GM13976 (cell line): Measurements from ENCODE around the gene CTDSP2.
A peak's percentile ranks its signal among the peaks of the same experiment; 100 is the strongest.

Source experiments
- DNase-seq: peaks from one replicate; pipeline ENCODE4 v3.0.0; 2012; ENCODE audit warnings: low spot score
- CTCF ChIP-seq: IDR thresholded peaks from 2 replicates; pipeline ENCODE4 v1.5.1; 2012; ENCODE audit warnings: borderline replicate concordance, mild to moderate bottlenecking; ENCODE audit not compliant: insufficient read depth; ENCODE audit errors: extremely low read depth, missing control alignments, control extremely low read depth
- in situ Hi-C: fragments of 300-500 bp; cut with MboI; formaldehyde crosslinking; loops from one replicate; pipeline ENCODE4 v1.12.0; 2022; ENCODE audit warnings: low sequenced_read_pairs, mixed read lengths, inconsistent platforms; ENCODE audit not compliant: unreplicated experiment

The CTDSP2 gene

DNA sequence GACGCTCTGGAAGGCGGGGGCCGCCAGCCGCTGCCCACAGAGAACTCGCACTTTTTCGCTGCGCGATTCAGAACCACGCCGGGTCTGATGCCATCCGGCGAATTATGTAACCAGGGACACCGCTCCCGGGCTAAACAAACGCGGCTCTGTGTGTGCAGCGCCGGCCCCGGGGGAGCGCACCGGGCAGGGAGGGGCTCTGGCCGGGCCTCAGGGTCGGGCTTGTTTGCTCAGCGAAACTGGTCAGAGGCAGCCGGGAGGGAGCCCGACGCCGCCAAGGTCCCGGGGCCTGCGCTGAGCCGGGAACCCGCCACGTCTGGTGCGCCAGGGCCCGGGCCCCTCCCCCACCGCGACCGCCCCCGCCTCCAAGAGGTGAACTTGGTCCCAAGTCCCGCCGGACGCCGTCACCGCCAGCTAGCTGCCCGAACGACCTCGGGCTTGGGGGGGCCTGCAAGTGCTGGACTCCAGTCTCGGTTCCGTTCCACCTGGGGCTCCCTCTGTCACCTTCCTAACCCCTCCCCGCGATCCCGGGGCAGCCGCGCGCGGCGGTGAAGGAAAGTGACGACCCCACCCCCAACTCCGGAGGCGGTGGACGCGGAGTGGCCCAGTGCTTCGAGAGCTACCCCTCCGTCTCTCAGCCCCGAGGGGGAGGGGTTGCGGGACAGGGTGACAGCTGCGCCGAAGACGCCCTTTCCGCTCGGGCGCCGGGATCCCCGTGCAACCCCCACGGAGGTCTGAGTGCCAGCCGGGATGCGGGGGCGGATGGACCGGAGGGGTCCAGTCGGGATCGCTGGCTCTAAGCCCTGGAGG is 848 bp downstream of the CTDSP2 start:
- in situ Hi-C loops, result no loop called here
- DNase-seq, result peak; percentile 80
- no peak for TF ChIP-seq CTCF

DNA sequence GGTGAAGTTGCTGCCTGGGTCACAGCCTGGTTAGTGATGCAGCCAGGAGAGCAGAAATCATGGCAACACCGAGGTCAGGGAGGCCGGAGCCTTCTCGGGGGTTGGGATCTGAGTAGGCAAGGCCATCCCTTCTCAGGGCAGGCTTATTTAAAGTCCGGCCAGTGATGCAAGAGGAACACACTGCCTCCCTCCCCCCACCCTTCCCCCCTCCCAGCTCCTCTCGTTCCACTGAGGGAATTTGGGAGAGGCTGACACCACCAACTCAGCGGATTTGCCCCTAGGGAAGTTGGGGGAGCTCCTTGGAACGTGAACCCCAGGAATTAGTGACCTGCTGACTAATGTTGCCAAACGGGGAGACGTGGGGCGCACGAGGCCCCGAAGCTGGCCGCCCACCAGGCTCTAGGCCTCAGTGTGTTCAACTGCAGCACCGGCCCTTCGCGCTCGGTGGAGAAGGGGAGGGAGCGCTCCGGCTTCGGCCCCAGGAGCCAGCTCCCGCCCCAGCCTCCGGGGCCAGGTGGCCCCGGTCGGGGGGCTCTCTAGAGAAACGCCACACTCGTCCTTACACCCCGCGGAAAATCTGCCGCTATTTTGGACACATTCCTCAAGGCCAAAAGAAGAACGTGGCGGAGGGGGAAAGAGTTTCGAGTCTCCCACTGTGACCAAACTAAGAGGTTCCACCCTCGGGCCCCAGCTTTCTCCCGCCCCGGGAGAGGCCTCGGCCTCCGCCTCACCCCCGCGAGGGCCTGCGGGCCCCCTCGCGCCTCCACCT is 1.6 kb downstream of the CTDSP2 start:
- in situ Hi-C loops, result no loop called here
- DNase-seq, result peak; percentile 68
- no peak for TF ChIP-seq CTCF

- no peak for TF ChIP-seq CTCF
- in situ Hi-C loops, result no loop called here
- DNase-seq, result no peak
Measured at GRCh38 chr12:57842342-57843294, 3.9 kb downstream of the CTDSP2 start.

DNA sequence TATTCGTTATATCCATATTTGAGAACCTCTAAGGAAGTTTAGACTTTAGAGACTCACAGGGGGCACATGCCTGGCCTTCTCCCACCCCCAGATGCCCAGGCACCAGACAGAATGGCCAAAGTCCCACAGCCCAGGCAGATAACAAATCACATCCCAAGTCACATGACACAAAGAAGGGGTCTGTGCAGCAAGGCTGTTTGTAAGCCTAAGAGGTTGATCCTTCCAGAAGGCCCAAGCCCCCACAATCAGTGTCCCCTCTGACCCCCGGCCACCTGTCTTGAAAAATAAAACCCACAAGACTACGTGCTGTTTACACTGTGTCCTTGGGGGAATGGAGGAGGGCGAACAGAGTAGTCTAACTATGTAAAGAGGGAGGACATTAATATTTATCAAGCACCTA is 5.1 kb downstream of the CTDSP2 start:
- in situ Hi-C loops, result no loop called here

GRCh38 chr12:57840726-57841125 is 5.8 kb downstream of the CTDSP2 start:
- no peak for DNase-seq
- TF ChIP-seq CTCF, result no peak
- in situ Hi-C loops, result no loop called here

More for the DNA sequence above, 5.1 kb downstream of the CTDSP2 start:
- no peak for TF ChIP-seq CTCF
- DNase-seq, result no peak

GRCh38 chr12:57839996-57840395 is 6.5 kb downstream of the CTDSP2 start:
- in situ Hi-C loops, result no loop called here
- TF ChIP-seq CTCF, result no peak
- DNase-seq, result no peak
